ENCODE measurements around the gene MYH3.
A peak's percentile ranks its signal among the peaks of the same experiment; 100 is the strongest.

MYH3 gene

GRCh38 chr17:10651927-10652326, 5.2 kb downstream of the MYH3 start:
- WGBS (ENCODE audit: insufficient coverage, insufficient read length): no CpG with 5 or more reads among the region's 9 CpGs
- H3K27me3 ChIP-seq (ENCODE audit: control insufficient read depth, insufficient read depth, low read length): no peaks in the 10 kb centered on the region
- no peaks in the 10 kb centered on the region for H3K9me3 ChIP-seq (ENCODE audit: control insufficient read depth, insufficient read depth, low read length)
- no peak overlapping the region for H3K4me3 ChIP-seq (ENCODE audit: low read length)
- H3K4me1 ChIP-seq (ENCODE audit: control insufficient read depth, insufficient read depth, low read length): no peaks in the 10 kb centered on the region
- no peak overlapping the region for H3K27ac ChIP-seq (ENCODE audit: low read length)
- no peak for DNase-seq (ENCODE audit: low read depth, low spot score)
- no peaks in the 10 kb centered on the region for H3K36me3 ChIP-seq (ENCODE audit: control insufficient read depth, insufficient read depth, low read length)

DNA sequence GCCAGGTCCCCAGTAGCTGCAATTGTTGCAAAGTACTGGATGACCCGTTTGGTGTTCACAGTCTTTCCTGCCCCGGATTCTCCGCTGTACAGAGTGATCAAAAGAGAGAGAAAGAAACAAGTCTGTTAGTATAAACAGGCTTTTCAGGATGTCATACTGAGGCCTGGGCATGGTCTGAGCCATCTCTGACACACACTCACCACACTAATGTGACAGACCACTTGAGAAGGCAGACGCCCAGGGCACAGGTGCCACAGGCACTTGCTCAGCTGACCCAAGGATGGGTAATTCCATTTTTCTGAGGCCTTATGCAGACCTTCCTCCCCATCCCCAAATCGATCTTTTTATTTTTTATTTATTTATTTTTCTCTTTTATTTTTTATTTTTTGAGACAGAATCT, 7.5 kb downstream of the MYH3 start:
- Histone ChIP-seq H3K4me1 (ENCODE audit: control insufficient read depth, insufficient read depth, low read length) (no peaks in the 10 kb centered on the region), H3K9me3 (ENCODE audit: control insufficient read depth, insufficient read depth, low read length) (no peaks in the 10 kb centered on the region), H3K4me3 (ENCODE audit: low read length) (no peak overlapping the region), H3K27ac (ENCODE audit: low read length) (no peak overlapping the region), H3K27me3 (ENCODE audit: control insufficient read depth, insufficient read depth, low read length) (no peaks in the 10 kb centered on the region), H3K36me3 (ENCODE audit: control insufficient read depth, insufficient read depth, low read length) (no peaks in the 10 kb centered on the region; the same call in 1 of the 2 replicates)
- no peak for DNase-seq (ENCODE audit: low read depth, low spot score)
- WGBS (ENCODE audit: insufficient coverage, insufficient read length): no CpG with 5 or more reads among the region's 5 CpGs

- H3K4me3 ChIP-seq (ENCODE audit: low read length): no peak overlapping the region
- no peak for DNase-seq (ENCODE audit: low read depth, low spot score)
- H3K27ac ChIP-seq (ENCODE audit: low read length): no peak overlapping the region
- no peaks in the 10 kb centered on the region for H3K4me1 ChIP-seq (ENCODE audit: control insufficient read depth, insufficient read depth, low read length)
- no peaks in the 10 kb centered on the region for H3K9me3 ChIP-seq (ENCODE audit: control insufficient read depth, insufficient read depth, low read length)
- WGBS (ENCODE audit: insufficient coverage, insufficient read length): no CpG with 5 or more reads among the region's 3 CpGs
- no peaks in the 10 kb centered on the region; the same call in 1 of the 2 replicates for H3K36me3 ChIP-seq (ENCODE audit: control insufficient read depth, insufficient read depth, low read length)
- no peaks in the 10 kb centered on the region for H3K27me3 ChIP-seq (ENCODE audit: control insufficient read depth, insufficient read depth, low read length)
Measured at GRCh38 chr17:10648956-10649355, 8.2 kb downstream of the MYH3 start.

DNA sequence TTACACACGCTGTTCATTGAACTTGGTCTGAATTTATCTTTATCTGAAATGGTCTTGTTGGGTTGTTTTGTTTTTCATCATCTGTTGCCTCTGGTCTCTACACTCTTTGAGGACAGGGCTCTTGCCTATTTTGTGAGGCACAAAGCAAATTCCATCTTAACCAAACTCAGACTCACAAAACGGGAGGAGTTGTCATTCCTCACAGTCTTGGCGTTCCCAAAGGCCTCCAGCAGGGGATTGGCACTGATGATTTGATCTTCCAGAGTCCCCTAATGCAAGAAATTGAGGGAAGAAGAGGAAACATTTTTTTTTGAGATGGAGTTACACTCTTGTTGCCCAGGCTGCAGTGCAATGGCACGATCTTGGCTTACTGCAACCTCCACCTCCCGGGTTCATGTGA, 8.7 kb downstream of the MYH3 start:
- H3K27me3 ChIP-seq (ENCODE audit: control insufficient read depth, insufficient read depth, low read length): no peaks in the 10 kb centered on the region
- no peak overlapping the region for H3K27ac ChIP-seq (ENCODE audit: low read length)
- H3K36me3 ChIP-seq (ENCODE audit: control insufficient read depth, insufficient read depth, low read length): no peaks in the 10 kb centered on the region; the same call in 1 of the 2 replicates
- H3K9me3 ChIP-seq (ENCODE audit: control insufficient read depth, insufficient read depth, low read length): no peaks in the 10 kb centered on the region
- H3K4me3 ChIP-seq (ENCODE audit: low read length): no peak overlapping the region
- no peak for DNase-seq (ENCODE audit: low read depth, low spot score)
- no peaks in the 10 kb centered on the region for H3K4me1 ChIP-seq (ENCODE audit: control insufficient read depth, insufficient read depth, low read length)
- WGBS (ENCODE audit: insufficient coverage, insufficient read length): no CpG with 5 or more reads among the region's 5 CpGs

GRCh38 chr17:10646392-10646990, 10.6 kb downstream of the MYH3 start:
- DNase-seq (ENCODE audit: low read depth, low spot score): peak; percentile 47
- Histone ChIP-seq H3K27me3 (ENCODE audit: control insufficient read depth, insufficient read depth, low read length) (no peaks in the 10 kb centered on the region), H3K4me1 (ENCODE audit: control insufficient read depth, insufficient read depth, low read length) (no peaks in the 10 kb centered on the region), H3K36me3 (ENCODE audit: control insufficient read depth, insufficient read depth, low read length) (no peaks in the 10 kb centered on the region; the same call in 1 of the 2 replicates), H3K27ac (ENCODE audit: low read length) (no peak overlapping the region), H3K4me3 (ENCODE audit: low read length) (no peak overlapping the region), H3K9me3 (ENCODE audit: control insufficient read depth, insufficient read depth, low read length) (no peaks in the 10 kb centered on the region)
- no CpG with 5 or more reads among the region's 8 CpGs for WGBS (ENCODE audit: insufficient coverage, insufficient read length)

GRCh38 chr17:10640475-10640874, 16.6 kb downstream of the MYH3 start:
- H3K36me3 ChIP-seq (ENCODE audit: control insufficient read depth, insufficient read depth, low read length): no peaks in the 10 kb centered on the region
- H3K4me3 ChIP-seq (ENCODE audit: low read length): no peak overlapping the region
- no peaks in the 10 kb centered on the region for H3K27me3 ChIP-seq (ENCODE audit: control insufficient read depth, insufficient read depth, low read length)
- no peak for DNase-seq (ENCODE audit: low read depth, low spot score)
- no peaks in the 10 kb centered on the region for H3K9me3 ChIP-seq (ENCODE audit: control insufficient read depth, insufficient read depth, low read length)
- H3K27ac ChIP-seq (ENCODE audit: low read length): no peak overlapping the region
- H3K4me1 ChIP-seq (ENCODE audit: control insufficient read depth, insufficient read depth, low read length): no peaks in the 10 kb centered on the region
- WGBS (ENCODE audit: insufficient coverage, insufficient read length): no CpG with 5 or more reads among the region's 3 CpGs

DNA sequence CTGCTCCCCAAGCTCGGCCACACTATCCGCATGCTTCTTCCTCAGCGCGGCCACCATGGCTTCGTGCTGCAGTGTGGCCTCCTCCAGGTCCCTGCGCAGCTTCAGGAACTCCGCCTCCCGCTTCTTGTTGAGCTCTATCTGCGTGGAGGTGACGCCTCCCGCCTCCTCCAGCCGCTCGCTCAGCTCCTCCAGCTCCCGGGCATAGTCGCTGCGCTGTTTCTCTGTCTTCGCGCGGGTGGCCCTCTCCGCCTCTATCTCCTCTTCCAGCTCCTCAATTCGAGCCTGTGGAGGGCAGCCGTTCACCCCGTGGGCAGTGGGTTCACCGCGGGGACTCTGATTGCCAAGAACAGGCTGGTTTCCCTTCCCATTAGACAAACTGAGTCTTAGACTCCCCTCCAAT, 19.0 kb downstream of the MYH3 start:
- Histone ChIP-seq H3K4me3 (ENCODE audit: low read length) (no peak overlapping the region), H3K36me3 (ENCODE audit: control insufficient read depth, insufficient read depth, low read length) (no peaks in the 10 kb centered on the region), H3K27ac (ENCODE audit: low read length) (no peak overlapping the region), H3K9me3 (ENCODE audit: control insufficient read depth, insufficient read depth, low read length) (no peaks in the 10 kb centered on the region), H3K4me1 (ENCODE audit: control insufficient read depth, insufficient read depth, low read length) (no peaks in the 10 kb centered on the region; the same call in 1 of the 2 replicates), H3K27me3 (ENCODE audit: control insufficient read depth, insufficient read depth, low read length) (no peaks in the 10 kb centered on the region)
- no peak for DNase-seq (ENCODE audit: low read depth, low spot score)
- WGBS (ENCODE audit: insufficient coverage, insufficient read length): no CpG with 5 or more reads among the region's 25 CpGs

DNA sequence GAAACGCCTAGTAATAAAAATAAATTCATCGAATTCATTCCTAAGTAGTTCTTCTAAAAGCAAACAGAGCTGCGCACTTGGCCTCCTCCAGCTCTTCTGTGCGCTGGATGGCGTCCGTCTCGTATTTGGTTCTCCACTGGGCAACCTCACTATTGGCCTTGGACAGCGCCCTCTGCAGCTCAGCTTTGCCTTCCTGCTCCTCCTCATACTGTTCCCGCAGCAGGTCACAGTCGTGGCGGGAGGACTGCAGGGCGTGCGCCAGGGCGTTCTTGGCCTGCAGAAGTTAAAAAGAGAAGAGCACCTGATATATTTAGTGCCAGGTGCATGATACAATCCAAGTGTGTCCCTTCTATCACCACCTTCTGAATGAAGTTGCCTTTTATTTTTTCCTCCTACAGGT, 21.8 kb downstream of the MYH3 start:
- no peak overlapping the region for H3K4me3 ChIP-seq (ENCODE audit: low read length)
- H3K4me1 ChIP-seq (ENCODE audit: control insufficient read depth, insufficient read depth, low read length): no peaks in the 10 kb centered on the region; the same call in 1 of the 2 replicates
- no peaks in the 10 kb centered on the region for H3K9me3 ChIP-seq (ENCODE audit: control insufficient read depth, insufficient read depth, low read length)
- no peak for DNase-seq (ENCODE audit: low read depth, low spot score)
- no peaks in the 10 kb centered on the region; the same call in 1 of the 2 replicates for H3K36me3 ChIP-seq (ENCODE audit: control insufficient read depth, insufficient read depth, low read length)
- no CpG with 5 or more reads among the region's 14 CpGs for WGBS (ENCODE audit: insufficient coverage, insufficient read length)
- H3K27me3 ChIP-seq (ENCODE audit: control insufficient read depth, insufficient read depth, low read length): no peaks in the 10 kb centered on the region
- no peak overlapping the region for H3K27ac ChIP-seq (ENCODE audit: low read length)

DNA sequence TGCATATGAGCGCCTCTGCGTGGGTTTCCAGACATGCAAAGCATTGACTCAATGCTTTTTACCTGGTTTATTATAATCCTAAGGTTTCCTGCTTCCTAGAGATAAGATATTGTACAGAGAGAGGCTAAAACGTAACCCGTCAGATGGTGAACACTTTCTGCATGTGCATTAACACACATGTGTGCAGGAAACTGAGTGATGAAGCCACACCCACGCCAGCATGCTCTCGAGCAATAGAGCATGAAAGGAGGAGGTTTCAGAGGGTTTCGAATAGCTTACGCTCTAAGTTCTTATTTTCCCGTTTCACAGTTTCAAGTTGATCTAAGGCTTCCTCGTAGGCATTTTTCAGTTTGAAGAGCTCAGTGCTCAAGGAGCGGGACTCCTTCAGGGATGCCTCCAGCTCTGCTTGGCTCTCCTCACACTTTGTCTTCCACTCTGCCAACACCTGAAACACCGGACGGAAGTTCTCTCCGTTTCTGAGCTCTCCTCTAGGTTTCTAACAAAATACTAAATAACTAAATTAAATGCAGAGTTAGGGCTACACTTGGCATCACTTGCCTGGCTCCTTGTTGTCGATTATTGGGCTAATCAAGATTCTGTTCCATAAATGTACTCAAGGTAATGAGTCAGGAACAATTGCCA, 23.2 kb downstream of the MYH3 start:
- no peaks in the 10 kb centered on the region for H3K9me3 ChIP-seq (ENCODE audit: control insufficient read depth, insufficient read depth, low read length)
- H3K27me3 ChIP-seq (ENCODE audit: control insufficient read depth, insufficient read depth, low read length): no peaks in the 10 kb centered on the region
- no CpG with 5 or more reads among the region's 15 CpGs for WGBS (ENCODE audit: insufficient coverage, insufficient read length)
- H3K36me3 ChIP-seq (ENCODE audit: control insufficient read depth, insufficient read depth, low read length): no peaks in the 10 kb centered on the region; the same call in 1 of the 2 replicates
- no peaks in the 10 kb centered on the region; the same call in 1 of the 2 replicates for H3K4me1 ChIP-seq (ENCODE audit: control insufficient read depth, insufficient read depth, low read length)
- DNase-seq (ENCODE audit: low read depth, low spot score): no peak
- H3K27ac ChIP-seq (ENCODE audit: low read length): no peak overlapping the region
- no peak overlapping the region for H3K4me3 ChIP-seq (ENCODE audit: low read length)

- WGBS (ENCODE audit: insufficient coverage, insufficient read length): no CpG with 5 or more reads among the region's 15 CpGs
- no peak overlapping the region for H3K27ac ChIP-seq (ENCODE audit: low read length)
- H3K4me3 ChIP-seq (ENCODE audit: low read length): no peak overlapping the region
- H3K36me3 ChIP-seq (ENCODE audit: control insufficient read depth, insufficient read depth, low read length): no peaks in the 10 kb centered on the region; the same call in 1 of the 2 replicates
- no peaks in the 10 kb centered on the region; the same call in 1 of the 2 replicates for H3K4me1 ChIP-seq (ENCODE audit: control insufficient read depth, insufficient read depth, low read length)
- no peaks in the 10 kb centered on the region for H3K27me3 ChIP-seq (ENCODE audit: control insufficient read depth, insufficient read depth, low read length)
- no peak for DNase-seq (ENCODE audit: low read depth, low spot score)
- no peaks in the 10 kb centered on the region for H3K9me3 ChIP-seq (ENCODE audit: control insufficient read depth, insufficient read depth, low read length)
Measured at GRCh38 chr17:10631701-10632100, 25.4 kb downstream of the MYH3 start.

Data from iPS DF 6.9 (cell line).